ENCODE measurements around the gene CRYZL1. TPM values are rescaled to one million over a fixed set of nuclear protein-coding genes. Genes with fewer than 3 reads are reported as not detected.

CRYZL1 gene
- total and polyA plus RNA-seq, 2 of the 8 experiments (the other 6 are each of a cell fraction or from before 2014, with no cell fraction given) = 15.6 to 15.8 TPM

DNA sequence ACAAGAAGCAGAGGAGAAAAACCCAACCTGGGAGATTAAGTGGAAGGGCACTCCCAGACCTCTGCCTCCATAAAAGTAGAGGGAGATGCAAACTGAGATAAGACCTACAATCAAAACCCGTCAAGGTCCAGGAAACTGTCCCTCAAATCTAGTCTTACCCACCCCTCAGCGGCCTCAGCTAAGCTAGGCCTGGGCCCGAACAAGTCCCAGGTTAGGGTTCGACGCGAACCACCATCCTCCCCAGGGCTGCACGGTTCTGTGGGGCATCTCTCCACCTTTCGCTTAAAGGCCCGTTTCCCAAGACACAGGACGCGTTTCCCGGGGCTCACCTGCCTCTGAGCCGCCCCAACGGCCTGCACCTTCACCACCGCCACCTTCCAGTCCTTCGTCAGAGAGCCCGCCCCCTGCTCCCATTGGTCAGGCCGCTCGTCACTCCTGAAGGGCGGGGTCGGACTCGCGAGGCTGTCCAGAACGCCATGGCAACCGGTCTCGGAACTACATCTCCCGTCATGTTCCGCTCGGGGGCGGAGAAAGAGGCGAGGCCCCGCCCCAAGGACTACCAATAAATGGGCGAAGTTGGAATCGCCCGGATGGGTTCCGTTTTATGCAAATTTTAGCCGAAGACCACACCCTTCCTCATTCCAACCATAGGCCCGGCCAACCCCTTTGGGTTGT lies at the start of gene CRYZL1 (continued):
- TF ChIP-seq, protein P1, sequence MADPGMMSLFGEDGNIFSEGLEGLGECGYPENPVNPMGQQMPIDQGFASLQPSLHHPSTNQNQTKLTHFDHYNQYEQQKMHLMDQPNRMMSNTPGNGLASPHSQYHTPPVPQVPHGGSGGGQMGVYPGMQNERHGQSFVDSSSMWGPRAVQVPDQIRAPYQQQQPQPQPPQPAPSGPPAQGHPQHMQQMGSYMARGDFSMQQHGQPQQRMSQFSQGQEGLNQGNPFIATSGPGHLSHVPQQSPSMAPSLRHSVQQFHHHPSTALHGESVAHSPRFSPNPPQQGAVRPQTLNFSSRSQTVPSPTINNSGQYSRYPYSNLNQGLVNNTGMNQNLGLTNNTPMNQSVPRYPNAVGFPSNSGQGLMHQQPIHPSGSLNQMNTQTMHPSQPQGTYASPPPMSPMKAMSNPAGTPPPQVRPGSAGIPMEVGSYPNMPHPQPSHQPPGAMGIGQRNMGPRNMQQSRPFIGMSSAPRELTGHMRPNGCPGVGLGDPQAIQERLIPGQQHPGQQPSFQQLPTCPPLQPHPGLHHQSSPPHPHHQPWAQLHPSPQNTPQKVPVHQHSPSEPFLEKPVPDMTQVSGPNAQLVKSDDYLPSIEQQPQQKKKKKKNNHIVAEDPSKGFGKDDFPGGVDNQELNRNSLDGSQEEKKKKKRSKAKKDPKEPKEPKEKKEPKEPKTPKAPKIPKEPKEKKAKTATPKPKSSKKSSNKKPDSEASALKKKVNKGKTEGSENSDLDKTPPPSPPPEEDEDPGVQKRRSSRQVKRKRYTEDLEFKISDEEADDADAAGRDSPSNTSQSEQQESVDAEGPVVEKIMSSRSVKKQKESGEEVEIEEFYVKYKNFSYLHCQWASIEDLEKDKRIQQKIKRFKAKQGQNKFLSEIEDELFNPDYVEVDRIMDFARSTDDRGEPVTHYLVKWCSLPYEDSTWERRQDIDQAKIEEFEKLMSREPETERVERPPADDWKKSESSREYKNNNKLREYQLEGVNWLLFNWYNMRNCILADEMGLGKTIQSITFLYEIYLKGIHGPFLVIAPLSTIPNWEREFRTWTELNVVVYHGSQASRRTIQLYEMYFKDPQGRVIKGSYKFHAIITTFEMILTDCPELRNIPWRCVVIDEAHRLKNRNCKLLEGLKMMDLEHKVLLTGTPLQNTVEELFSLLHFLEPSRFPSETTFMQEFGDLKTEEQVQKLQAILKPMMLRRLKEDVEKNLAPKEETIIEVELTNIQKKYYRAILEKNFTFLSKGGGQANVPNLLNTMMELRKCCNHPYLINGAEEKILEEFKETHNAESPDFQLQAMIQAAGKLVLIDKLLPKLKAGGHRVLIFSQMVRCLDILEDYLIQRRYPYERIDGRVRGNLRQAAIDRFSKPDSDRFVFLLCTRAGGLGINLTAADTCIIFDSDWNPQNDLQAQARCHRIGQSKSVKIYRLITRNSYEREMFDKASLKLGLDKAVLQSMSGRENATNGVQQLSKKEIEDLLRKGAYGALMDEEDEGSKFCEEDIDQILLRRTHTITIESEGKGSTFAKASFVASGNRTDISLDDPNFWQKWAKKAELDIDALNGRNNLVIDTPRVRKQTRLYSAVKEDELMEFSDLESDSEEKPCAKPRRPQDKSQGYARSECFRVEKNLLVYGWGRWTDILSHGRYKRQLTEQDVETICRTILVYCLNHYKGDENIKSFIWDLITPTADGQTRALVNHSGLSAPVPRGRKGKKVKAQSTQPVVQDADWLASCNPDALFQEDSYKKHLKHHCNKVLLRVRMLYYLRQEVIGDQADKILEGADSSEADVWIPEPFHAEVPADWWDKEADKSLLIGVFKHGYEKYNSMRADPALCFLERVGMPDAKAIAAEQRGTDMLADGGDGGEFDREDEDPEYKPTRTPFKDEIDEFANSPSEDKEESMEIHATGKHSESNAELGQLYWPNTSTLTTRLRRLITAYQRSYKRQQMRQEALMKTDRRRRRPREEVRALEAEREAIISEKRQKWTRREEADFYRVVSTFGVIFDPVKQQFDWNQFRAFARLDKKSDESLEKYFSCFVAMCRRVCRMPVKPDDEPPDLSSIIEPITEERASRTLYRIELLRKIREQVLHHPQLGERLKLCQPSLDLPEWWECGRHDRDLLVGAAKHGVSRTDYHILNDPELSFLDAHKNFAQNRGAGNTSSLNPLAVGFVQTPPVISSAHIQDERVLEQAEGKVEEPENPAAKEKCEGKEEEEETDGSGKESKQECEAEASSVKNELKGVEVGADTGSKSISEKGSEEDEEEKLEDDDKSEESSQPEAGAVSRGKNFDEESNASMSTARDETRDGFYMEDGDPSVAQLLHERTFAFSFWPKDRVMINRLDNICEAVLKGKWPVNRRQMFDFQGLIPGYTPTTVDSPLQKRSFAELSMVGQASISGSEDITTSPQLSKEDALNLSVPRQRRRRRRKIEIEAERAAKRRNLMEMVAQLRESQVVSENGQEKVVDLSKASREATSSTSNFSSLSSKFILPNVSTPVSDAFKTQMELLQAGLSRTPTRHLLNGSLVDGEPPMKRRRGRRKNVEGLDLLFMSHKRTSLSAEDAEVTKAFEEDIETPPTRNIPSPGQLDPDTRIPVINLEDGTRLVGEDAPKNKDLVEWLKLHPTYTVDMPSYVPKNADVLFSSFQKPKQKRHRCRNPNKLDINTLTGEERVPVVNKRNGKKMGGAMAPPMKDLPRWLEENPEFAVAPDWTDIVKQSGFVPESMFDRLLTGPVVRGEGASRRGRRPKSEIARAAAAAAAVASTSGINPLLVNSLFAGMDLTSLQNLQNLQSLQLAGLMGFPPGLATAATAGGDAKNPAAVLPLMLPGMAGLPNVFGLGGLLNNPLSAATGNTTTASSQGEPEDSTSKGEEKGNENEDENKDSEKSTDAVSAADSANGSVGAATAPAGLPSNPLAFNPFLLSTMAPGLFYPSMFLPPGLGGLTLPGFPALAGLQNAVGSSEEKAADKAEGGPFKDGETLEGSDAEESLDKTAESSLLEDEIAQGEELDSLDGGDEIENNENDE (IDR thresholded peaks at IDR 0.05; ENCODE audit: insufficient replicate concordance, low read length) = no peak
- peak in 1 of 2 experiments; percentile 73; a peak in 2 of 4 replicates for TF ChIP-seq SIN3A (conservative IDR thresholded peaks at IDR 0.05 in 1 of 2, IDR thresholded peaks at IDR 0.05 in 1 of 2; ENCODE audit: low read depth in 1 of 2, low read length in 2 of 2)
- TF ChIP-seq CHD1 (IDR thresholded peaks at IDR 0.05; ENCODE audit: low read depth, low read length) = no peak
- TF ChIP-seq BCL11A (IDR thresholded peaks at IDR 0.05; ENCODE audit: low read depth in 2 of 2, low read length in 2 of 2) = no peak
- peak; percentile 91 for TF ChIP-seq CHD2 (IDR thresholded peaks at IDR 0.05; ENCODE audit: low read length)
- no peak for TF ChIP-seq JUND (IDR thresholded peaks at IDR 0.05; ENCODE audit: low read length)
- TF ChIP-seq SP2 (IDR thresholded peaks at IDR 0.05; ENCODE audit: low read length) = peak; percentile 56; the same call in 1 of the 2 replicates
- no peak for TF ChIP-seq MAFK (IDR thresholded peaks at IDR 0.05; ENCODE audit: low read depth, low read length)
- TF ChIP-seq, protein P2, sequence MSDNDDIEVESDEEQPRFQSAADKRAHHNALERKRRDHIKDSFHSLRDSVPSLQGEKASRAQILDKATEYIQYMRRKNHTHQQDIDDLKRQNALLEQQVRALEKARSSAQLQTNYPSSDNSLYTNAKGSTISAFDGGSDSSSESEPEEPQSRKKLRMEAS (IDR thresholded peaks at IDR 0.05) = peak; percentile 27; the same call in 1 of the 2 replicates
- TF ChIP-seq POLR2A (IDR thresholded peaks at IDR 0.05; ENCODE audit: control extremely low read depth in 1 of 2, low read depth in 2 of 2, low read length in 2 of 2) = peak; percentile 89 to 97
- TF ChIP-seq SAP30 (IDR thresholded peaks at IDR 0.05; ENCODE audit: insufficient read depth, insufficient replicate concordance, low read length) = no peak

Data from H1 (cell line).